ENCODE measurements around the gene DEPDC4. TPM values are rescaled to one million over a fixed set of nuclear protein-coding genes. Genes with fewer than 3 reads are reported as not detected.
A peak's percentile ranks its signal among the peaks of the same experiment; 100 is the strongest.
"Not testable (repeated sequence)": the region's sequence is repeated elsewhere in the genome, so short reads cannot be mapped to it uniquely, and the experiment has no call there.

Gene DEPDC4
- polyA plus RNA-seq (2013, experiment 1 of 2) = 1.9 TPM
- 2.2 TPM for polyA plus RNA-seq (2013, experiment 2 of 2)

DNA sequence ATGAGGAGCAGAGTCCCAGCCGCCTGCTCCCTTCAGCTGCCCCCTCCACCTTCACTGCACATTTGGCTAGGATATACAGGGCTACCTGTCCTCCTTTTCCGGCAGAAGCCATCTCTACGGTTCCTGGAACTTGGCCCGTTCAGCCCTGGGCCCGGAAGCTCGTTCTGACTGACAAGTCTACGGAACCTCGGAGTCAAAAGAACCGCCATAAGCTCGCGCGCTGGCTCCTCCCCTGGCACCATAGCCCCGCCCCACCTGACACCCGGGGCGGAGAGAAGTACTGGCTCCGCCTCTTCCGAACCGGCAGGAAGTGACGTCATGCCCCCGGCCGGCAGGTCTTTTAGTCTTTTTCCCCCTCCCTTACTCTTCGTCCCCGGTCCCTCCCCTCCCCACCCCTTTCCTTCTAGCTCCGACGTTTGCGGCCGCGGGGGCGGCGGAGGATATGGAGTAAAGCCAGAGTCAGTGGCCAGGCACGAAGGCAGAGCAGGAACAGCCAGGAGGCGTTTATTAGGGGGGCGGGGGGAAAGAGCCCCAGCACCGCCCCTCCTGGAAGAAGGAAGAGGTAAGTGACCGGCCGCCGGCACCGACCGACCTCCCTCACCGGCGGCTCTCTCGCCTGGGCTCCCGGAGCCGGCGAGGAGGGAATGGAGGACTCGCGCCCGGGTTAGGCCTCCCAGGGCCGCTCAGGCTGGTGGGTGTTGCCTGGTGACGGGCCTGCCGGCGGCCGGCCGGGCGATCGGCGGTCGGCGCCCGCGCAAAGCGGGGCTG is at the start of gene DEPDC4, which contains the start of gene SCYL2:
Gene DEPDC4, minus strand, starts transcription at position 245 of the 768 bp plus-strand sequence. Its CDS starts 3 bp downstream, at position 242.
Gene SCYL2, plus strand, starts transcription at position 343 of the 768 bp plus-strand sequence. CDS start 15,794 bp downstream, outside the sequence.
- peak within 1 kb of the TSS; percentile 43 for H4K8ac ChIP-seq (ENCODE audit: low read depth, low read length)
- H3K4me2 ChIP-seq (ENCODE audit: low read length) = peak within 1 kb of the TSS; percentile 65
- peak within 1 kb of the TSS; percentile 70 for H3K4ac ChIP-seq (ENCODE audit: low read depth, low read length)
- no CpG with 5 or more reads among the region's 62 CpGs for WGBS (ENCODE audit: extremely low coverage, insufficient coverage, low lambda C conversion rate)
- H3K27ac ChIP-seq (ENCODE audit: low read depth, low read length) = peak within 1 kb of the TSS; percentile 85
- peaks cover 24% of the 10 kb centered on the region for H3K79me2 ChIP-seq (ENCODE audit: control insufficient read depth, insufficient read depth, low read length)
- no peak within 1 kb of the TSS for H2AK5ac ChIP-seq (ENCODE audit: low read length)
- no peak within 1 kb of the TSS for H2BK5ac ChIP-seq (ENCODE audit: low read length)
- no peak within 1 kb of the TSS for H2BK120ac ChIP-seq (ENCODE audit: low read depth, low read length)
- no peak within 1 kb of the TSS for H2BK15ac ChIP-seq (replicated peaks; ENCODE audit: low read depth)
- H3K4me1 ChIP-seq (ENCODE audit: control insufficient read depth, low read depth, low read length) = no peaks in the 10 kb centered on the region
- peaks cover 6% of the 10 kb centered on the region for H3K79me1 ChIP-seq (ENCODE audit: low read length)
- H3K56ac ChIP-seq (ENCODE audit: low read length) = peak within 1 kb of the TSS; percentile 94
- H3K18ac ChIP-seq (ENCODE audit: low read length) = peak within 1 kb of the TSS; percentile 92
- H3K4me3 ChIP-seq (ENCODE audit: low read length) = peak within 1 kb of the TSS; percentile 91
- H3K9ac ChIP-seq (ENCODE audit: low read length) = peak within 1 kb of the TSS; percentile 79
- H3K36me3 ChIP-seq (ENCODE audit: control insufficient read depth, insufficient read depth, low read length) = no peaks in the 10 kb centered on the region
- no peaks in the 10 kb centered on the region for H3K27me3 ChIP-seq (ENCODE audit: insufficient read depth, low read length, poor library complexity)
- peak; percentile 97 for DNase-seq
- peak within 1 kb of the TSS; percentile 53 for H4K5ac ChIP-seq (ENCODE audit: low read length)
- H3K23ac ChIP-seq (ENCODE audit: low read length) = peak within 1 kb of the TSS; percentile 19

DNA sequence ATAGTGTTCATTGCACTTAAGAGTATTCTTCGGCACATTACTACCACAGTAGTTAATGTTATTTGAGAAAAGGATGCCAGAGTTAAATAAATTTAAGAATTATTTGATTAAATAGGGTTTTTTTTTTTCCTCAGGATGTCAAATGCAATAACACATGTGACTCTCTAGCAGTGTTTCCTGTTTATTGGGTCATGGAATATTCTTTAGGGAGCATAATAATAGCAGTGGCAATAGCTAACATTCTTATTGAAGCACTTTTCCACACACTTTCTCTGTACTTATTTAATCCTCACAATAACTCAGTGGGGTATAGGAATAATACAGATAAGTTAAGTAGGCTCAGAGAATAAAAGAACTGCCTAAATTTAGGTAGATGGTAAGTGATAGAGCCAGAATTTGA is 44.4 kb upstream of the DEPDC4 start:
- Histone ChIP-seq H3K4ac (ENCODE audit: low read depth, low read length) (no peak overlapping the region), H3K23ac (ENCODE audit: low read length) (no peak overlapping the region), H4K8ac (ENCODE audit: low read depth, low read length) (no peak overlapping the region), H3K79me2 (ENCODE audit: control insufficient read depth, insufficient read depth, low read length) (no peaks in the 10 kb centered on the region), H3K4me1 (ENCODE audit: control insufficient read depth, low read depth, low read length) (no peaks in the 10 kb centered on the region), H3K4me3 (ENCODE audit: low read length) (no peak overlapping the region), H2AK5ac (ENCODE audit: low read length) (no peak overlapping the region), H3K56ac (ENCODE audit: low read length) (no peak overlapping the region), H3K4me2 (ENCODE audit: low read length) (no peak overlapping the region), H2BK15ac (replicated peaks; ENCODE audit: low read depth) (no peak overlapping the region), H3K79me1 (ENCODE audit: low read length) (no peaks in the 10 kb centered on the region), H4K5ac (ENCODE audit: low read length) (no peak overlapping the region), H2BK5ac (ENCODE audit: low read length) (no peak overlapping the region), H2BK120ac (ENCODE audit: low read depth, low read length) (no peak overlapping the region), H3K18ac (ENCODE audit: low read length) (no peak overlapping the region), H3K36me3 (ENCODE audit: control insufficient read depth, insufficient read depth, low read length) (no peaks in the 10 kb centered on the region), H3K27ac (ENCODE audit: low read depth, low read length) (no peak overlapping the region), H3K9ac (ENCODE audit: low read length) (no peak overlapping the region), H3K27me3 (ENCODE audit: insufficient read depth, low read length, poor library complexity) (no peaks in the 10 kb centered on the region)
- WGBS (ENCODE audit: extremely low coverage, insufficient coverage, low lambda C conversion rate) = no CpG with 5 or more reads among the region's 1 CpG
- no peak for DNase-seq

DNA sequence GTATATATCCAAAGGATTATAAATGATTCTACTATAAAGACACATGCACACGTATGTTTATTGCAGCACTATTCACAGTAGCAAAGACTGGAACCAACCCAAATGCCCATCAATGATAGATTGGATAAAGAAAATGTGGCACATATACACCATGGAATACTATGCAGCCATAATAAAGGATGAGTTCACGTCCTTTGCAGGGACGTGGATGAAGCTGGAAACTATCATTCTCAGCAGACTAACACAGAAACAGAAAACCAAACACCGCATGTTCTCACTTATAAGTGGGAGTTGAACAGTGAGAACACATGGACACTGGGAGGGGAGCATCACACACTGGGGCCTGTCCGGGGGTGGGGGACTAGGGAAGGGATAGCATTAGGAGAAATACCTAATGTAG is 41.3 kb upstream of the DEPDC4 start:
- not testable (repeated sequence) for H3K36me3 ChIP-seq (ENCODE audit: control insufficient read depth, insufficient read depth, low read length); H3K4me3 ChIP-seq (ENCODE audit: low read length); H3K27ac ChIP-seq (ENCODE audit: low read depth, low read length); H3K4ac ChIP-seq (ENCODE audit: low read depth, low read length); H2BK120ac ChIP-seq (ENCODE audit: low read depth, low read length); DNase-seq; H3K79me2 ChIP-seq (ENCODE audit: control insufficient read depth, insufficient read depth, low read length); H2BK5ac ChIP-seq (ENCODE audit: low read length); H3K27me3 ChIP-seq (ENCODE audit: insufficient read depth, low read length, poor library complexity); H4K8ac ChIP-seq (ENCODE audit: low read depth, low read length); H4K5ac ChIP-seq (ENCODE audit: low read length); H3K23ac ChIP-seq (ENCODE audit: low read length); H3K56ac ChIP-seq (ENCODE audit: low read length); H2BK15ac ChIP-seq (replicated peaks; ENCODE audit: low read depth); H3K4me2 ChIP-seq (ENCODE audit: low read length); H3K9ac ChIP-seq (ENCODE audit: low read length); H3K4me1 ChIP-seq (ENCODE audit: control insufficient read depth, low read depth, low read length); H3K79me1 ChIP-seq (ENCODE audit: low read length); H2AK5ac ChIP-seq (ENCODE audit: low read length); H3K18ac ChIP-seq (ENCODE audit: low read length)
- no CpG with 5 or more reads among the region's 5 CpGs for whole genome bisulfite sequencing (ENCODE audit: extremely low coverage, insufficient coverage, low lambda C conversion rate)

DNA sequence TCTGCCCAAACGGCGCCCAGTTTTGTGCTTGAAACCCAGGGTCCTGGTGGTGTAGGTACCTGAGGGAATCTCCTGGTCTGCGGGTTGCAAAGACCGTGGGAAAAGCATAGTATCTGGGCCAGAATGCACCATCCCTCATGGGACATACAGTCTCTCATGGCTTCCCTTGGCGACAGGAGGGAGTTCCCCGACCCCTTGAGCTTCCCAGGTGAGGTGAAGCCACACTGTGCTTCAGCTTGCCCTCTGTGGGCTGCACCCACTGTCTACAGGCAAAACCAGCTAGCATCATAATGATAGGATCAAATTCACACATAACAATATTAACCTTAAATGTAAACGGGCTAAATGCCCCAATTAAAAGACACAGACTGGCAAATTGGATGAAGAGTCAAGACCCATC is 37.5 kb upstream of the DEPDC4 start:
- H3K18ac ChIP-seq (ENCODE audit: low read length); H2BK15ac ChIP-seq (replicated peaks; ENCODE audit: low read depth); H2AK5ac ChIP-seq (ENCODE audit: low read length); H3K36me3 ChIP-seq (ENCODE audit: control insufficient read depth, insufficient read depth, low read length); H3K4me1 ChIP-seq (ENCODE audit: control insufficient read depth, low read depth, low read length); H4K5ac ChIP-seq (ENCODE audit: low read length); H3K4me3 ChIP-seq (ENCODE audit: low read length); H3K27ac ChIP-seq (ENCODE audit: low read depth, low read length); H3K4ac ChIP-seq (ENCODE audit: low read depth, low read length); H3K79me2 ChIP-seq (ENCODE audit: control insufficient read depth, insufficient read depth, low read length); H2BK5ac ChIP-seq (ENCODE audit: low read length); H3K23ac ChIP-seq (ENCODE audit: low read length); H3K4me2 ChIP-seq (ENCODE audit: low read length); H2BK120ac ChIP-seq (ENCODE audit: low read depth, low read length); H3K27me3 ChIP-seq (ENCODE audit: insufficient read depth, low read length, poor library complexity); H4K8ac ChIP-seq (ENCODE audit: low read depth, low read length); H3K9ac ChIP-seq (ENCODE audit: low read length); DNase-seq; H3K79me1 ChIP-seq (ENCODE audit: low read length); H3K56ac ChIP-seq (ENCODE audit: low read length): not testable (repeated sequence)
- no CpG with 5 or more reads among the region's 7 CpGs for WGBS (ENCODE audit: extremely low coverage, insufficient coverage, low lambda C conversion rate)

DNA sequence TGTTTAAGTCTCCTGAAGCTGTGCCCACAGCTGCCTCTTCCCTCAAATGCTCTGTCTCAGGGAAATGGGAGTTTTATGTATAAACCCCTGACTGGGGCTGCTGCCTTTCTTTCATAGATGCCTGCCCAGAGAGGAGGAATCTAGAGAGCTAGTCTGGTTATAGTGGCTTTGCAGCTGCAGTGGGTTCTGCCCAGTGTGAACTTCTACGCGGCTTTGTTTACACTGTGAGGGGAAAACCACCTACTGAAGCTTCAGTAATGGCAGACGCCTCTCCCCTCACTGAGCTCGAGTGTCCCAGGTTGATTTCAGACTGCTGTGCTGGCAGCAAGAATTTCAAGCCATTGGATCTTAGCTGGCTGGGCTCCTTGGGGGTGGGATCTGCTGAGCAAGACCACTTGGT is 37.0 kb upstream of the DEPDC4 start:
- WGBS (ENCODE audit: extremely low coverage, insufficient coverage, low lambda C conversion rate) = no CpG with 5 or more reads among the region's 4 CpGs
- Histone ChIP-seq H3K36me3 (ENCODE audit: control insufficient read depth, insufficient read depth, low read length) (no peaks in the 10 kb centered on the region), H3K4me1 (ENCODE audit: control insufficient read depth, low read depth, low read length) (no peaks in the 10 kb centered on the region)

More for the DNA sequence above, 37.0 kb upstream of the DEPDC4 start:
- Histone ChIP-seq H4K5ac (ENCODE audit: low read length) (no peak overlapping the region), H4K8ac (ENCODE audit: low read depth, low read length) (no peak overlapping the region), H3K79me1 (ENCODE audit: low read length) (no peaks in the 10 kb centered on the region), H3K4ac (ENCODE audit: low read depth, low read length) (no peak overlapping the region), H3K23ac (ENCODE audit: low read length) (no peak overlapping the region), H2AK5ac (ENCODE audit: low read length) (no peak overlapping the region), H2BK120ac (ENCODE audit: low read depth, low read length) (no peak overlapping the region), H3K56ac (ENCODE audit: low read length) (no peak overlapping the region), H3K18ac (ENCODE audit: low read length) (no peak overlapping the region), H2BK15ac (replicated peaks; ENCODE audit: low read depth) (no peak overlapping the region), H3K79me2 (ENCODE audit: control insufficient read depth, insufficient read depth, low read length) (no peaks in the 10 kb centered on the region), H3K9ac (ENCODE audit: low read length) (no peak overlapping the region), H3K27me3 (ENCODE audit: insufficient read depth, low read length, poor library complexity) (no peaks in the 10 kb centered on the region), H3K4me2 (ENCODE audit: low read length) (no peak overlapping the region), H3K4me3 (ENCODE audit: low read length) (no peak overlapping the region), H3K27ac (ENCODE audit: low read depth, low read length) (no peak overlapping the region), H2BK5ac (ENCODE audit: low read length) (no peak overlapping the region)
- DNase-seq = no peak
